Esophagus mucosa (tissue), 1 donor: Measurements from ENCODE around the gene GRK5. TPM values are rescaled to one million over a fixed set of nuclear protein-coding genes. Genes with fewer than 3 reads are reported as not detected.

Experiments used
- ATAC-seq: fragments of 200-7000 bp; cut with Tn5 transposase; one replicate; pipeline ENCODE4 v1.9.1; 2020
- total RNA-seq: library from RNA; stranded (reverse); gene quantifications from one replicate; pipeline ENCODE4 v1.2.4, GENCODE V29; 2023
- donor health status: DM: yes; HTN: yes; CAD: no.

Gene GRK5
- total RNA-seq, 1 donor from 2014 or later, result 3.7 TPM

GRCh38 chr10:119319161-119319919 is 112.0 kb downstream of the GRK5 start:
- ATAC-seq, result peak; percentile 25

- ATAC-seq, result no peak
These were observed 112.5 kb downstream of the GRK5 start for GRCh38 chr10:119319920-119320258.

- no peak for ATAC-seq
These were observed 113.6 kb downstream of the GRK5 start for GRCh38 chr10:119320981-119321380.

- no peak for ATAC-seq
These were observed 116.0 kb downstream of the GRK5 start for GRCh38 chr10:119323085-119324016.

GRCh38 chr10:119325131-119325530 is 117.8 kb downstream of the GRK5 start:
- peak; percentile 90 for ATAC-seq

- ATAC-seq, result no peak
These were observed 118.8 kb downstream of the GRK5 start for GRCh38 chr10:119326167-119326566.

- no peak for ATAC-seq
These were observed 119.8 kb downstream of the GRK5 start for GRCh38 chr10:119327096-119327745.

- ATAC-seq, result no peak
These were observed 120.9 kb downstream of the GRK5 start for GRCh38 chr10:119328223-119328622.

- ATAC-seq, result peak; percentile 91
These were observed 123.0 kb downstream of the GRK5 start for GRCh38 chr10:119330342-119330741.

GRCh38 chr10:119331061-119331460 is 123.7 kb downstream of the GRK5 start:
- ATAC-seq, result no peak

- no peak for ATAC-seq
These were observed 125.9 kb downstream of the GRK5 start for GRCh38 chr10:119333146-119333792.

- peak; percentile 22 for ATAC-seq
These were observed 128.4 kb downstream of the GRK5 start for GRCh38 chr10:119335671-119336353.

- ATAC-seq, result no peak
These were observed 129.2 kb downstream of the GRK5 start for GRCh38 chr10:119336599-119336998.

- ATAC-seq, result no peak
These were observed 129.9 kb downstream of the GRK5 start for GRCh38 chr10:119337223-119337622.

- no peak for ATAC-seq
These were observed 130.5 kb downstream of the GRK5 start for GRCh38 chr10:119337796-119338432.

GRCh38 chr10:119339109-119339508 is 131.7 kb downstream of the GRK5 start:
- no peak for ATAC-seq

GRCh38 chr10:119340893-119341458 is 133.6 kb downstream of the GRK5 start:
- ATAC-seq, result no peak

- ATAC-seq, result peak; percentile 30
These were observed 134.3 kb downstream of the GRK5 start for GRCh38 chr10:119341459-119342301.

GRCh38 chr10:119342335-119342734 is 135.0 kb downstream of the GRK5 start:
- no peak for ATAC-seq

GRCh38 chr10:119343011-119343601 is 135.7 kb downstream of the GRK5 start:
- ATAC-seq, result peak; percentile 27
